Measurements from ENCODE around the gene ZNF805. TPM values are rescaled to one million over a fixed set of nuclear protein-coding genes. Genes with fewer than 3 reads are reported as not detected.

The ZNF805 gene
- total RNA-seq, 1 donor from 2014 or later = 16.1 TPM

- Mint-ChIP-seq H3K27me3 (ENCODE audit: low read depth) (no peaks in the 10 kb centered on the region), H3K9me3 (no peaks in the 10 kb centered on the region), H3K4me3 (no peak overlapping the region), H3K27ac (ENCODE audit: unreplicated experiment) (no peak overlapping the region), H3K36me3 (ENCODE audit: low read depth) (peaks cover 38% of the 10 kb centered on the region), H3K4me1 (no peaks in the 10 kb centered on the region)
- no peak for DNase-seq (ENCODE audit: low read depth, low spot score)
- TF ChIP-seq CTCF (conservative IDR thresholded peaks at IDR 0.05) = no peak
Measured at GRCh38 chr19:57202160-57202559, 38.3 kb upstream of the ZNF805 start.

- Mint-ChIP-seq H3K9me3 (no peaks in the 10 kb centered on the region), H3K4me1 (no peaks in the 10 kb centered on the region), H3K36me3 (ENCODE audit: low read depth) (peaks cover 32% of the 10 kb centered on the region), H3K27ac (ENCODE audit: unreplicated experiment) (no peak overlapping the region), H3K27me3 (ENCODE audit: low read depth) (no peaks in the 10 kb centered on the region), H3K4me3 (no peak overlapping the region)
- no peak for DNase-seq (ENCODE audit: low read depth, low spot score)
- no peak for TF ChIP-seq CTCF (conservative IDR thresholded peaks at IDR 0.05)
Measured at GRCh38 chr19:57210381-57210780, 30.1 kb upstream of the ZNF805 start.

GRCh38 chr19:57212109-57212508, 28.3 kb upstream of the ZNF805 start:
- no peak for TF ChIP-seq CTCF (conservative IDR thresholded peaks at IDR 0.05)
- H3K27me3 Mint-ChIP-seq (ENCODE audit: low read depth) = no peaks in the 10 kb centered on the region
- H3K9me3 Mint-ChIP-seq = no peaks in the 10 kb centered on the region
- H3K4me3 Mint-ChIP-seq = no peak overlapping the region
- H3K27ac Mint-ChIP-seq (ENCODE audit: unreplicated experiment) = no peak overlapping the region
- no peaks in the 10 kb centered on the region for H3K4me1 Mint-ChIP-seq
- peaks cover 30% of the 10 kb centered on the region for H3K36me3 Mint-ChIP-seq (ENCODE audit: low read depth)
- DNase-seq (ENCODE audit: low read depth, low spot score) = no peak

- Mint-ChIP-seq H3K9me3 (no peaks in the 10 kb centered on the region), H3K27me3 (ENCODE audit: low read depth) (peaks cover 15% of the 10 kb centered on the region), H3K4me3 (no peak overlapping the region), H3K27ac (ENCODE audit: unreplicated experiment) (no peak overlapping the region), H3K4me1 (no peaks in the 10 kb centered on the region), H3K36me3 (ENCODE audit: low read depth) (no peaks in the 10 kb centered on the region)
- no peak for TF ChIP-seq CTCF (conservative IDR thresholded peaks at IDR 0.05)
- no peak for DNase-seq (ENCODE audit: low read depth, low spot score)
Measured at GRCh38 chr19:57227502-57227901, 12.9 kb upstream of the ZNF805 start.

- no peak overlapping the region for H3K27ac Mint-ChIP-seq (ENCODE audit: unreplicated experiment)
- peaks cover 9% of the 10 kb centered on the region for H3K27me3 Mint-ChIP-seq (ENCODE audit: low read depth)
- H3K4me3 Mint-ChIP-seq = no peak overlapping the region
- no peaks in the 10 kb centered on the region for H3K4me1 Mint-ChIP-seq
- DNase-seq (ENCODE audit: low read depth, low spot score) = no peak
- no peak for TF ChIP-seq CTCF (conservative IDR thresholded peaks at IDR 0.05)
- no peaks in the 10 kb centered on the region for H3K9me3 Mint-ChIP-seq
- no peaks in the 10 kb centered on the region for H3K36me3 Mint-ChIP-seq (ENCODE audit: low read depth)
Measured at GRCh38 chr19:57231686-57232085, 8.7 kb upstream of the ZNF805 start.

GRCh38 chr19:57233207-57233606, 7.2 kb upstream of the ZNF805 start:
- H3K36me3 Mint-ChIP-seq (ENCODE audit: low read depth) = no peaks in the 10 kb centered on the region
- no peak for TF ChIP-seq CTCF (conservative IDR thresholded peaks at IDR 0.05)
- peaks cover 8% of the 10 kb centered on the region for H3K27me3 Mint-ChIP-seq (ENCODE audit: low read depth)
- no peak for DNase-seq (ENCODE audit: low read depth, low spot score)
- no peak overlapping the region for H3K4me3 Mint-ChIP-seq
- H3K9me3 Mint-ChIP-seq = no peaks in the 10 kb centered on the region
- H3K27ac Mint-ChIP-seq (ENCODE audit: unreplicated experiment) = no peak overlapping the region
- no peaks in the 10 kb centered on the region for H3K4me1 Mint-ChIP-seq
